Measurements from ENCODE around the gene BRD7.

DNA sequence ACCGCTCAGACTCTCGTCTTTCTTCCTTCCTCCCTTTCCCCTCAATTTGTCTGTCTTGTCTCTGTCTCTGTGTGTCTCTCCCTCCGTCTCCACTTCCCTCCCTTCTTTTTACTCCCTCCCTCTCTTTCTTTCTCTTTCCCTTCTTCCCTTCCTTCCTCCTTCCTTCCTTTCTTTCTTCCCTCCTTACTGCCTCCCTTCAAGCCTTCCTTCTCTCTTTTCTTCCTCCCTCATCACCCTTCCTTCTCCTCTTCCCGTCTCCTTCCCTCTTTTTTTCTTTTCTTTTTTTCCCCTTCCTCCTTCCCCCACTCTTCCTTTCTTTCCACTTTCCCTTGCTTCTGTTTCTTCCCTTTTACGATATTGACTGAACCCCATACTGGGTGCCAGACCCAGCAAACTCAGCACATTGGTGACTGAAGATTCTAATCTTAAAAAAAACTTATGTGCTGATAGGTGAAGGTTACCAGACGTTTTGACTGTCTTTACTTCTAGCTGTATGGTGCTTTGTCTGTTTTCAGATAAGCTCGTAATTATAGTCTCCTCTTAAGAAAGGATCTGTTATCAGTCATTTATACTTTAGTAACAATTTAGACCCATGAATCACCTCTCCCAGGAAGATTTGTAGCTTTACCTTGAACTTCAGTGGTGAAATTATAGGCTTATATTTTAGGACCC is 481 bp upstream of the BRD7 start:
- TF ChIP-seq, protein P1, sequence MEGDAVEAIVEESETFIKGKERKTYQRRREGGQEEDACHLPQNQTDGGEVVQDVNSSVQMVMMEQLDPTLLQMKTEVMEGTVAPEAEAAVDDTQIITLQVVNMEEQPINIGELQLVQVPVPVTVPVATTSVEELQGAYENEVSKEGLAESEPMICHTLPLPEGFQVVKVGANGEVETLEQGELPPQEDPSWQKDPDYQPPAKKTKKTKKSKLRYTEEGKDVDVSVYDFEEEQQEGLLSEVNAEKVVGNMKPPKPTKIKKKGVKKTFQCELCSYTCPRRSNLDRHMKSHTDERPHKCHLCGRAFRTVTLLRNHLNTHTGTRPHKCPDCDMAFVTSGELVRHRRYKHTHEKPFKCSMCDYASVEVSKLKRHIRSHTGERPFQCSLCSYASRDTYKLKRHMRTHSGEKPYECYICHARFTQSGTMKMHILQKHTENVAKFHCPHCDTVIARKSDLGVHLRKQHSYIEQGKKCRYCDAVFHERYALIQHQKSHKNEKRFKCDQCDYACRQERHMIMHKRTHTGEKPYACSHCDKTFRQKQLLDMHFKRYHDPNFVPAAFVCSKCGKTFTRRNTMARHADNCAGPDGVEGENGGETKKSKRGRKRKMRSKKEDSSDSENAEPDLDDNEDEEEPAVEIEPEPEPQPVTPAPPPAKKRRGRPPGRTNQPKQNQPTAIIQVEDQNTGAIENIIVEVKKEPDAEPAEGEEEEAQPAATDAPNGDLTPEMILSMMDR (IDR thresholded peaks at IDR 0.05; ENCODE audit: low read depth, low read length, missing input control): no peak
- TF ChIP-seq, protein P2, sequence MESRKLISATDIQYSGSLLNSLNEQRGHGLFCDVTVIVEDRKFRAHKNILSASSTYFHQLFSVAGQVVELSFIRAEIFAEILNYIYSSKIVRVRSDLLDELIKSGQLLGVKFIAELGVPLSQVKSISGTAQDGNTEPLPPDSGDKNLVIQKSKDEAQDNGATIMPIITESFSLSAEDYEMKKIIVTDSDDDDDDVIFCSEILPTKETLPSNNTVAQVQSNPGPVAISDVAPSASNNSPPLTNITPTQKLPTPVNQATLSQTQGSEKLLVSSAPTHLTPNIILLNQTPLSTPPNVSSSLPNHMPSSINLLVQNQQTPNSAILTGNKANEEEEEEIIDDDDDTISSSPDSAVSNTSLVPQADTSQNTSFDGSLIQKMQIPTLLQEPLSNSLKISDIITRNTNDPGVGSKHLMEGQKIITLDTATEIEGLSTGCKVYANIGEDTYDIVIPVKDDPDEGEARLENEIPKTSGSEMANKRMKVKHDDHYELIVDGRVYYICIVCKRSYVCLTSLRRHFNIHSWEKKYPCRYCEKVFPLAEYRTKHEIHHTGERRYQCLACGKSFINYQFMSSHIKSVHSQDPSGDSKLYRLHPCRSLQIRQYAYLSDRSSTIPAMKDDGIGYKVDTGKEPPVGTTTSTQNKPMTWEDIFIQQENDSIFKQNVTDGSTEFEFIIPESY (IDR thresholded peaks at IDR 0.05): no peak
- TF ChIP-seq, protein P3, sequence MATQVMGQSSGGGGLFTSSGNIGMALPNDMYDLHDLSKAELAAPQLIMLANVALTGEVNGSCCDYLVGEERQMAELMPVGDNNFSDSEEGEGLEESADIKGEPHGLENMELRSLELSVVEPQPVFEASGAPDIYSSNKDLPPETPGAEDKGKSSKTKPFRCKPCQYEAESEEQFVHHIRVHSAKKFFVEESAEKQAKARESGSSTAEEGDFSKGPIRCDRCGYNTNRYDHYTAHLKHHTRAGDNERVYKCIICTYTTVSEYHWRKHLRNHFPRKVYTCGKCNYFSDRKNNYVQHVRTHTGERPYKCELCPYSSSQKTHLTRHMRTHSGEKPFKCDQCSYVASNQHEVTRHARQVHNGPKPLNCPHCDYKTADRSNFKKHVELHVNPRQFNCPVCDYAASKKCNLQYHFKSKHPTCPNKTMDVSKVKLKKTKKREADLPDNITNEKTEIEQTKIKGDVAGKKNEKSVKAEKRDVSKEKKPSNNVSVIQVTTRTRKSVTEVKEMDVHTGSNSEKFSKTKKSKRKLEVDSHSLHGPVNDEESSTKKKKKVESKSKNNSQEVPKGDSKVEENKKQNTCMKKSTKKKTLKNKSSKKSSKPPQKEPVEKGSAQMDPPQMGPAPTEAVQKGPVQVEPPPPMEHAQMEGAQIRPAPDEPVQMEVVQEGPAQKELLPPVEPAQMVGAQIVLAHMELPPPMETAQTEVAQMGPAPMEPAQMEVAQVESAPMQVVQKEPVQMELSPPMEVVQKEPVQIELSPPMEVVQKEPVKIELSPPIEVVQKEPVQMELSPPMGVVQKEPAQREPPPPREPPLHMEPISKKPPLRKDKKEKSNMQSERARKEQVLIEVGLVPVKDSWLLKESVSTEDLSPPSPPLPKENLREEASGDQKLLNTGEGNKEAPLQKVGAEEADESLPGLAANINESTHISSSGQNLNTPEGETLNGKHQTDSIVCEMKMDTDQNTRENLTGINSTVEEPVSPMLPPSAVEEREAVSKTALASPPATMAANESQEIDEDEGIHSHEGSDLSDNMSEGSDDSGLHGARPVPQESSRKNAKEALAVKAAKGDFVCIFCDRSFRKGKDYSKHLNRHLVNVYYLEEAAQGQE (IDR thresholded peaks at IDR 0.05): no peak
- TF ChIP-seq JUND (IDR thresholded peaks at IDR 0.05) (no peak), HNF4A (conservative IDR thresholded peaks at IDR 0.05) (no peak), YY1 (IDR thresholded peaks at IDR 0.05) (no peak), GABPA (IDR thresholded peaks at IDR 0.05 in 1 of 2, conservative IDR thresholded peaks at IDR 0.05 in 1 of 2) (no peak), RXRA (IDR thresholded peaks at IDR 0.05) (no peak), FOXA1 (IDR thresholded peaks at IDR 0.05) (no peak)
- TF ChIP-seq, protein P4, sequence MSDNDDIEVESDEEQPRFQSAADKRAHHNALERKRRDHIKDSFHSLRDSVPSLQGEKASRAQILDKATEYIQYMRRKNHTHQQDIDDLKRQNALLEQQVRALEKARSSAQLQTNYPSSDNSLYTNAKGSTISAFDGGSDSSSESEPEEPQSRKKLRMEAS (IDR thresholded peaks at IDR 0.05): no peak
- TF ChIP-seq, protein P5, sequence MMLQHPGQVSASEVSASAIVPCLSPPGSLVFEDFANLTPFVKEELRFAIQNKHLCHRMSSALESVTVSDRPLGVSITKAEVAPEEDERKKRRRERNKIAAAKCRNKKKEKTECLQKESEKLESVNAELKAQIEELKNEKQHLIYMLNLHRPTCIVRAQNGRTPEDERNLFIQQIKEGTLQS (IDR thresholded peaks at IDR 0.05): no peak

Data from liver (tissue), 3 donors.